Esophagus muscularis mucosa (tissue), 4 donors: ENCODE data around the gene SLIT1. TPM values are rescaled to one million over a fixed set of nuclear protein-coding genes. Genes with fewer than 3 reads are reported as not detected.

Experiments
- DNase-seq: peaks from one replicate; pipeline ENCODE4 v3.0.0-alpha.2; 2017; ENCODE audit errors: extremely low spot score
- H3K27ac ChIP-seq, 4 donors: fragments of 200-600 bp; sonication (generic); replicated peaks in 1 of 4; 1 replicate in 3 of 4; 2 replicates in 1 of 4; pipeline ENCODE4 v1.5.1; 2016 to 2019; ENCODE audit warnings: mild to moderate bottlenecking in 1 of 4
- H3K27me3 ChIP-seq, 4 donors: fragments of 200-600 bp; sonication (generic); one replicate each; pipeline versions ENCODE4 v1.5.1 to v1.6.0; 2016 to 2019
- H3K36me3 ChIP-seq, 4 donors: fragments of 200-600 bp; sonication (generic); one replicate each; pipeline ENCODE4 v1.5.1; 2016 to 2019
- H3K4me1 ChIP-seq, 4 donors: fragments of 200-600 bp; sonication (generic); one replicate each; pipeline ENCODE4 v1.5.1; 2016 to 2019
- H3K4me3 ChIP-seq, 4 donors: fragments of 200-600 bp; sonication (generic); 1 replicate in 2 of 4; 2 replicates in 2 of 4; pipeline ENCODE4 v1.5.1; 2016 to 2019; ENCODE audit warnings: mild to moderate bottlenecking in 4 of 4, moderate library complexity in 1 of 4
- H3K9me3 ChIP-seq, 4 donors: fragments of 200-600 bp; sonication (generic); 1 replicate in 3 of 4; 2 replicates in 1 of 4; pipeline ENCODE4 v1.5.1; 2016 to 2019
- EP300 ChIP-seq: sonication (generic); formaldehyde crosslinking; IDR thresholded peaks from one replicate; pipeline ENCODE4 v1.6.1; 2017; ENCODE audit warnings: antibody characterized with exemption
- POLR2A ChIP-seq: fragments of 450-650 bp; IDR thresholded peaks from one replicate; pipeline ENCODE4 v1.6.1; 2017; ENCODE audit warnings: antibody characterized with exemption, moderate library complexity, mild to moderate bottlenecking, low read depth
- POLR2AphosphoS5 ChIP-seq, 2 donors: sonication (generic); formaldehyde crosslinking; IDR thresholded peaks; one replicate each; pipeline ENCODE4 v1.6.1; 2017; ENCODE audit warnings: antibody characterized with exemption in 2 of 2
- WGBS: methylation state at CpG from one replicate; pipeline ENCODE4 v1.1.5; 2018; 5-methylcytosine and 5-hydroxymethylcytosine counted together
- intact Hi-C: fragments of 100-400 bp; cut with DNase I; formaldehyde crosslinking; loops from one replicate; pipeline ENCODE4 v1.15.1; 2023
- total RNA-seq, 4 donors: library from RNA; depleted of rRNA; stranded (reverse); fragments of >200 nt; gene quantifications; one replicate each; pipeline versions ENCODE4 v1.1.0 to v1.2.1, GENCODE V29; 2016
- TF ChIP-seq, protein P1 (sequence below), 3 experiments: fragments of 200-600 bp in 2 of 3; fragments of 450-650 bp in 1 of 3; sonication (generic) in 2 of 3; IDR thresholded peaks; one replicate each; pipeline ENCODE4 v1.5.1; 2017 to 2019; ENCODE audit warnings: antibody characterized with exemption in 3 of 3, mild to moderate bottlenecking in 2 of 3, moderate library complexity in 1 of 3

Gene SLIT1
- total RNA-seq, 4 donors from 2014 or later: 0.13 to 0.42 (median 0.31) TPM

GRCh38 chr10:96978621-96979154, 207.1 kb downstream of the SLIT1 start:
- TF ChIP-seq POLR2AphosphoS5 (IDR thresholded peaks at IDR 0.05) (no peak), EP300 (no peak), POLR2A (no peak)
- TF ChIP-seq, protein P1, sequence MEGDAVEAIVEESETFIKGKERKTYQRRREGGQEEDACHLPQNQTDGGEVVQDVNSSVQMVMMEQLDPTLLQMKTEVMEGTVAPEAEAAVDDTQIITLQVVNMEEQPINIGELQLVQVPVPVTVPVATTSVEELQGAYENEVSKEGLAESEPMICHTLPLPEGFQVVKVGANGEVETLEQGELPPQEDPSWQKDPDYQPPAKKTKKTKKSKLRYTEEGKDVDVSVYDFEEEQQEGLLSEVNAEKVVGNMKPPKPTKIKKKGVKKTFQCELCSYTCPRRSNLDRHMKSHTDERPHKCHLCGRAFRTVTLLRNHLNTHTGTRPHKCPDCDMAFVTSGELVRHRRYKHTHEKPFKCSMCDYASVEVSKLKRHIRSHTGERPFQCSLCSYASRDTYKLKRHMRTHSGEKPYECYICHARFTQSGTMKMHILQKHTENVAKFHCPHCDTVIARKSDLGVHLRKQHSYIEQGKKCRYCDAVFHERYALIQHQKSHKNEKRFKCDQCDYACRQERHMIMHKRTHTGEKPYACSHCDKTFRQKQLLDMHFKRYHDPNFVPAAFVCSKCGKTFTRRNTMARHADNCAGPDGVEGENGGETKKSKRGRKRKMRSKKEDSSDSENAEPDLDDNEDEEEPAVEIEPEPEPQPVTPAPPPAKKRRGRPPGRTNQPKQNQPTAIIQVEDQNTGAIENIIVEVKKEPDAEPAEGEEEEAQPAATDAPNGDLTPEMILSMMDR (IDR thresholded peaks at IDR 0.05): no peak
- Histone ChIP-seq H3K36me3 (peaks cover 0 to 26% (median 18%) of the 10 kb centered on the region in 4 donors), H3K9me3 (no peaks in the 10 kb centered on the region), H3K4me3 (no peak overlapping the region), H3K4me1 (no peaks in the 10 kb centered on the region), H3K27ac (no peak overlapping the region), H3K27me3 (no peaks in the 10 kb centered on the region)
- intact Hi-C loops: no loop called here
- DNase-seq: no peak
- 89% methylated on average over 3 of the region's 3 CpGs for WGBS

DNA sequence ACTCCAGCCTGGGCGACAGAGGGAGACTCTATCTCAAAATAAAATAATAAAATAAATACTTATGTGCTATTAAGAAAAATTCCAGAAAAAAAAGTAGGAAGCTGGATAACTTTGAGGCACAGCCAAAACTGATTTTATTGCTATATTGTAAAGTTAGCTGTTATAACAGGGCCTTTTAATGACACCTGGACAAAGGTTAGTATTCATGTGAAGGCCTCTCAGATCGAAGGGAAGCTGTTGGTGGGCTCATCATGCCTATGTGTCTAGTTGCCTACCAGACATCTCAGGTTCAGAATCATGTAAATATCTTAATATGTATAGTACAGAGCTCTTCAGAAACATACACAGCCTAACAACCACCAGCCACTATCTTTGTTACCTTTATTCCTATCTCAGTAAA, 210.6 kb downstream of the SLIT1 start:
- no peak for DNase-seq
- 96% methylated on average over 2 of the region's 2 CpGs for WGBS
- intact Hi-C loops: no loop called here
- H3K36me3 ChIP-seq: no peaks in the 10 kb centered on the region
- TF ChIP-seq, protein P1 (IDR thresholded peaks at IDR 0.05): no peak
- H3K4me3 ChIP-seq: no peak overlapping the region
- H3K27ac ChIP-seq: no peak overlapping the region
- H3K9me3 ChIP-seq: no peaks in the 10 kb centered on the region
- no peaks in the 10 kb centered on the region for H3K27me3 ChIP-seq
- H3K4me1 ChIP-seq: no peaks in the 10 kb centered on the region

- WGBS: 75% methylated on average over 5 of the region's 5 CpGs
- H3K4me3 ChIP-seq: no peak overlapping the region
- H3K36me3 ChIP-seq: no peaks in the 10 kb centered on the region
- H3K9me3 ChIP-seq: no peaks in the 10 kb centered on the region
- DNase-seq: no peak
- H3K27ac ChIP-seq: no peak overlapping the region
- no peak for TF ChIP-seq POLR2A
- no peak for TF ChIP-seq EP300
- TF ChIP-seq POLR2AphosphoS5 (IDR thresholded peaks at IDR 0.05): no peak
- TF ChIP-seq, protein P1 (IDR thresholded peaks at IDR 0.05): no peak
- no peaks in the 10 kb centered on the region for H3K27me3 ChIP-seq
- no peaks in the 10 kb centered on the region for H3K4me1 ChIP-seq
- intact Hi-C loops: no loop called here
Measured at GRCh38 chr10:96973809-96974747, 211.7 kb downstream of the SLIT1 start.

DNA sequence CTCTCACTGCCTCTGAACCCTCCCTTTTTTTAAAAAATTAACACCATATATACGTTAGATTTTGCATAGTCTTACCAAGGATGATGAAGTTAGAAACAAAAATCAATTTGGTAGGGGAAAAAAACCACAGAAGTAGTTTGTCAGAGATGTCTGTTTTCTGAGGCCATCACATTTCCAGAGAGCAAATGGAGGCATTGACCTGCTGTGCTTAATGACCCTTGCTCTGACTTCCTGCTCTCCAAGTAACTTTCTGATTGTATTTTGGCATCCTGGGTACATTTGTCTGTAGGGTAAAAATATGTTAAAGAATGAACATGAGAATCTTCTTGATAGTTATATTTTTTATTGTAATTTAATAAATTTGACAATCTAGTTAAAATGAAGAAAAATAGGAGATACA, 213.5 kb downstream of the SLIT1 start:
- Histone ChIP-seq H3K9me3 (no peaks in the 10 kb centered on the region), H3K4me3 (no peak overlapping the region), H3K4me1 (no peaks in the 10 kb centered on the region), H3K36me3 (no peaks in the 10 kb centered on the region), H3K27ac (no peak overlapping the region), H3K27me3 (no peaks in the 10 kb centered on the region)
- WGBS: 93% methylated on average over 1 of the region's 1 CpG
- DNase-seq: no peak
- TF ChIP-seq, protein P1 (IDR thresholded peaks at IDR 0.05): no peak
- TF ChIP-seq EP300 (no peak), POLR2A (no peak), POLR2AphosphoS5 (IDR thresholded peaks at IDR 0.05) (no peak)
- intact Hi-C loops: no loop called here
